Activated CD4-positive, alpha-beta T cell treated with anti-CD3 and anti-CD28 coated beads, Interleukin-2, amount 10 ng/mL, durations not matched to agents 7 days and 5 days (primary cell): Measurements from ENCODE around the gene SLC4A8. TPM values are rescaled to one million over a fixed set of nuclear protein-coding genes. Genes with fewer than 3 reads are reported as not detected.

Source experiments
- CTCF ChIA-PET: fragments of 350-600 bp; sonication (Branson Sonifier 250); formaldehyde crosslinking; loops from one replicate; lab custom pipeline; 2021; ENCODE audit warnings: antibody characterized with exemption; lab: Charles Lee
- POLR2A ChIA-PET: fragments of 350-600 bp; sonication (Branson Sonifier 250); formaldehyde crosslinking; loops from one replicate; lab custom pipeline; 2021; ENCODE audit warnings: antibody characterized with exemption; lab: Charles Lee
- DNase-seq: peaks from one replicate; pipeline ENCODE4 v3.0.0-alpha.2; 2020
- H3K27ac Mint-ChIP-seq: one replicate; pipeline ENCODE4 v1.8.0; 2021; ENCODE audit warnings: mild to moderate bottlenecking, moderate library complexity, mixed read lengths
- H3K27me3 Mint-ChIP-seq: one replicate; pipeline ENCODE4 v1.8.0; 2021; ENCODE audit warnings: mixed read lengths
- H3K36me3 Mint-ChIP-seq: one replicate; pipeline ENCODE4 v1.8.0; 2021; ENCODE audit warnings: low read depth, mixed read lengths
- H3K4me1 Mint-ChIP-seq: one replicate; pipeline ENCODE4 v1.8.0; 2021; ENCODE audit warnings: mixed read lengths
- H3K4me3 Mint-ChIP-seq: one replicate; pipeline ENCODE4 v1.8.0; 2021; ENCODE audit warnings: mild to moderate bottlenecking, moderate library complexity, mixed read lengths
- H3K9me3 Mint-ChIP-seq: one replicate; pipeline ENCODE4 v1.8.0; 2021; ENCODE audit warnings: mixed read lengths
- total RNA-seq, 2 experiments: library from RNA; stranded (reverse); gene quantifications; one replicate each; pipeline ENCODE4 v1.2.3, GENCODE V29; 2021

The SLC4A8 gene
- total RNA-seq, 2 experiments from 2014 or later = 2.9 to 4.4 TPM

DNA sequence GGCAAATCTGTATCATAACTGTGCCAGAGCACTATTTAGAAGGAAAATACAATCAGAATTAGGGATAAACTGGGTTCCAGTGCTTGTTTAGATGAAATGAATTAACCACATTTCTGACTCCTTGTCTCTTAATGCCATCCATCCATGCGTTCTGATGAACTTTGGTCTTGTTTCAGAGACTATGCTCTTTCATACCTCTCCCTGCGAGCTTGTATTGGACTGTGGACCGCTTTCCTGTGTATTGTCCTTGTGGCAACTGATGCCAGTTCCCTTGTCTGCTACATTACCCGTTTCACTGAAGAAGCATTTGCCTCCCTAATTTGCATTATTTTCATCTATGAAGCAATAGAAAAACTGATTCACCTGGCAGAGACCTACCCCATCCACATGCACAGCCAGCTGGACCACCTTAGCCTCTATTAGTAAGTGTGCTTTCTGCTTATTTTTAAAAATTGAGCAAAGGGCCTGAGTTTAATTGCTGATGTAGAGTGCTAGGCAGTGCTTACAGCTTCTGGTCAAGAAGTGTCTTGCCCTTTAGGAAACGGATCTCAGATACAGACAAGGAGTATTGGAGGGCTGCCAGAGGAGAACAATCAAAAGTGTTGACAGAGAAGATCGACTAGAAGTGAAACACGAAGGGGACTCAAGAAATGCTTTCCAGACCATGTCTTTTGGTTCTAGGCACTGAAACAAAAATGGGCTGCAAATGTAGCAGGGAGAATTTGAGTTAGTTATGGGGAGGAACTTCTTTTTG, 46.7 kb downstream of the SLC4A8 start:
- peaks cover 5% of the 10 kb centered on the region for H3K36me3 Mint-ChIP-seq
- no peaks in the 10 kb centered on the region for H3K4me1 Mint-ChIP-seq
- no peak overlapping the region for H3K4me3 Mint-ChIP-seq
- DNase-seq = no peak
- ChIA-PET CTCF (interaction anchor here (1.2 kb wide), 1 partner anchor 40 kb away, joined by 4 read pairs; no protein-coding TSS in a partner anchor), POLR2A (no interaction called here)
- H3K9me3 Mint-ChIP-seq = no peaks in the 10 kb centered on the region
- H3K27ac Mint-ChIP-seq = no peak overlapping the region
- H3K27me3 Mint-ChIP-seq = no peaks in the 10 kb centered on the region

GRCh38 chr12:51472984-51473383, 48.4 kb downstream of the SLC4A8 start:
- Mint-ChIP-seq H3K27ac (no peak overlapping the region), H3K4me3 (no peak overlapping the region), H3K27me3 (no peaks in the 10 kb centered on the region), H3K36me3 (peaks cover 5% of the 10 kb centered on the region), H3K9me3 (no peaks in the 10 kb centered on the region), H3K4me1 (no peaks in the 10 kb centered on the region)
- ChIA-PET CTCF (interaction anchor here (0.5 to 1.2 kb wide), 3 partner anchors 23 to 647 kb away, joined by 3 read pairs; a partner anchor contains a TSS), POLR2A (no interaction called here)
- DNase-seq = no peak

DNA sequence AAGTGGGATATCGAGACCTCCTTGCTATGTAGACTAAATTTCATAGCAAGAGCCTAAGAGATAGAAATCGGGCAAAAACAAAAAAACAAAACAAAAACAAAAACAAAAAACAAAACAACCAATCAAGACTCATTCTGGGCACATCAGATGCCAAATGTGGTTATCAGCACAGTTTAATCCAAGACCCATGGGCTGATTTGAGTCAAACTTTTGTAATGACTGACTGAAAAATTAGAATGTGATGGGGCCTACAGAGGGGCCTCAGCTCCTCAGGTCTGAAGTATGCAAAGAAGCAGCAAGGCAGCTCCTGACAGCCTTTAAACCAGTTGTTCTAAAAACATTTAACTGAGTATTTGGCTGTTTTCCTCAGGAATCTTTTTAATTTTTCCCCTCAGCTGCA, 49.3 kb downstream of the SLC4A8 start:
- no peak overlapping the region for H3K27ac Mint-ChIP-seq
- peaks cover 5% of the 10 kb centered on the region for H3K36me3 Mint-ChIP-seq
- H3K4me1 Mint-ChIP-seq = no peaks in the 10 kb centered on the region
- no peak overlapping the region for H3K4me3 Mint-ChIP-seq
- no peaks in the 10 kb centered on the region for H3K9me3 Mint-ChIP-seq
- DNase-seq = no peak
- POLR2A ChIA-PET = no interaction called here
- CTCF ChIA-PET = no interaction called here
- H3K27me3 Mint-ChIP-seq = no peaks in the 10 kb centered on the region

DNA sequence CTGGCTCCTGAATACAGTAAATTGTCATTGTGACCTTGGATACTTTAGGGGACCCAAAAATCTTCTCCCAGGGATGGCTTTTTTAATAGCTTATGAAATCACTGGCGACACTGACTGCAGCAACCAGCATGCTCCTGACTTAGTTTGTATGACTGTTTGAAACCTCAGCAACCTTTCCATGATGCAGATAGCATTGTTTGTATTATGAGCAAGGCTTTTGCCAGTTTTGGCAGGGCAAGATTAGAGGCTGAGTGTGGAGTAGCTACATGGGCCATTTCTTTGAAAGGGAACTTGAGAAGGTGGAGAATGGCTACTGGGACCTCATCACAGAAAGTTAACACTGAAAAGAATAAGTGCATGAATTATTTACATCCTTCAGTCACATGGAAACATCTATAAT, 50.9 kb downstream of the SLC4A8 start:
- H3K4me3 Mint-ChIP-seq = no peak overlapping the region
- peaks cover 3% of the 10 kb centered on the region for H3K4me1 Mint-ChIP-seq
- H3K27ac Mint-ChIP-seq = no peak overlapping the region

DNA sequence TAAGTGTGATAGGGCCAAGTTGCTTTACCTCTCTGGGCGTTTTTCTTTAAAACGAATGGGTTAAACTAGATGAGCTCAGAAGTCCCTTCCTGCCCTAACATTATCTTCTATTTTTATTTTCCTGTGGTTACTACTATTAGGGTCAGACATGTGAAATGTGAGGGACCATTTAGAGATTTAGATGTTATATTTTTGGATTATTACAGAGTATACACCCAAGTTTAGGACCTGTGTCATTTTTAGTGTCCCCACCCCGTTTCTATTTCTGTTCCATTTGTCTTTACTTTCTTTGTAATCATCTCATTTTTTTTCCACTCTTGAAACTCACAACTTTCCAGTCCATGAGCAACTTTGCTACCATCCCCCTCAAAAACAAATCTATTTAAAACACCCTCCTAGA, 56.3 kb downstream of the SLC4A8 start:
- Mint-ChIP-seq H3K9me3 (peaks cover 6% of the 10 kb centered on the region), H3K4me1 (peaks cover 47% of the 10 kb centered on the region), H3K4me3 (no peak overlapping the region), H3K27ac (peak overlapping the region; percentile 12), H3K27me3 (no peaks in the 10 kb centered on the region), H3K36me3 (peaks cover 10% of the 10 kb centered on the region)
- DNase-seq = no peak
- ChIA-PET POLR2A (no interaction called here), CTCF (interaction anchor here (0.6 kb wide), 1 partner anchor 53 kb away, joined by 3 read pairs; no protein-coding TSS in a partner anchor)

More for the DNA sequence above, 50.9 kb downstream of the SLC4A8 start:
- Mint-ChIP-seq H3K36me3 (peaks cover 5% of the 10 kb centered on the region), H3K27me3 (no peaks in the 10 kb centered on the region), H3K9me3 (no peaks in the 10 kb centered on the region)
- ChIA-PET CTCF (interaction anchor here (0.7 kb wide), 1 partner anchor 174 kb away, joined by 3 read pairs; no protein-coding TSS in a partner anchor), POLR2A (no interaction called here)
- DNase-seq = no peak

DNA sequence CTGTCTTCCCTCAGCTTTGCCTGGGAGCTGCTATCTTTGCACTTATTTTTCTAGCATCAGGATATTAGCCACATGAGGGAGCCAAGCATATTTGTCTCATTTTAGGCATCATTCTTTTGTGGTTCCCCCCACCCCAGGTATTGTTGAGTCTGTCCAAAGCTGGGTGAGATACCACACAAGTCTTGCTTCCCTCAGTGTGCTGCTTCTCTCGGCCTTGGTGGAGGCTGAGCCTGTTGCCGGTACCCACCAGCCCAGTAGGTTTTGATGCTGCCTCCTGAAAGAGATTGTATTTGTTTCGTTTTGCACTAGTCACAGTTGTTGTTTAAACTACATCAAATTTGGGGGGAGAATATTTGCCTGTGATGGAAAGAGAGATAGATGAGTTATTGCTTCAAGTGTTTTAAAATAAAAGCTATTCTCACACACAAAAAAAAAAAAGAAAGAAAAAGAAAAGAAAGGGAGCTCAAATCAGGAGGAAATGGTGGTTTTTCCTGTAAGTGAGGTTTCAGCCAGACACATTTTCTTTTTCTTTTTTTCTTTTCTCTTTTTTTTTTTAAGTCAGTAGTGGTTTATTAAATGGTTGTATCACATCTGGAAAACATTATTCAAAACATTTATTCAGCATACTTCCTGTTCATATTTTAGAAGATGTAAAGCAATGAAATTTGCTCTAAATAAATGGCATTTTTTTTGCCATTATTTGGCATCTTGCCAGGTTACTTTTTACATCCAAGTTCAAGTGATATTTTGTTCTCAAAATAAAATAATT, 58.5 kb downstream of the SLC4A8 start:
- peak; percentile 56 for DNase-seq
- no peaks in the 10 kb centered on the region for H3K27me3 Mint-ChIP-seq
- ChIA-PET POLR2A (interaction anchor here (0.6 to 0.7 kb wide), 3 partner anchors 23 to 921 kb away, joined by 5 read pairs; no protein-coding TSS in a partner anchor), CTCF (interaction anchor here (0.6 to 1.4 kb wide), 2 partner anchors 36 to 86 kb away, joined by 3 to 7 read pairs; no protein-coding TSS in a partner anchor)
- H3K36me3 Mint-ChIP-seq = peaks cover 10% of the 10 kb centered on the region
- peak overlapping the region; percentile 90 for H3K27ac Mint-ChIP-seq
- peak overlapping the region; percentile 52 for H3K4me3 Mint-ChIP-seq
- H3K4me1 Mint-ChIP-seq = peaks cover 47% of the 10 kb centered on the region
- H3K9me3 Mint-ChIP-seq = peaks cover 6% of the 10 kb centered on the region

GRCh38 chr12:51484119-51484518, 59.5 kb downstream of the SLC4A8 start:
- DNase-seq = no peak
- Mint-ChIP-seq H3K27ac (peak overlapping the region; percentile 75), H3K4me3 (no peak overlapping the region), H3K27me3 (no peaks in the 10 kb centered on the region), H3K4me1 (peaks cover 47% of the 10 kb centered on the region), H3K9me3 (peaks cover 6% of the 10 kb centered on the region), H3K36me3 (peaks cover 10% of the 10 kb centered on the region)
- POLR2A ChIA-PET = no interaction called here
- CTCF ChIA-PET = no interaction called here

GRCh38 chr12:51488281-51488680, 63.6 kb downstream of the SLC4A8 start:
- H3K27ac Mint-ChIP-seq = no peak overlapping the region
- ChIA-PET POLR2A (no interaction called here), CTCF (no interaction called here)
- no peaks in the 10 kb centered on the region for H3K27me3 Mint-ChIP-seq
- peaks cover 21% of the 10 kb centered on the region for H3K4me1 Mint-ChIP-seq
- no peak overlapping the region for H3K4me3 Mint-ChIP-seq
- no peak for DNase-seq
- H3K9me3 Mint-ChIP-seq = peaks cover 6% of the 10 kb centered on the region
- peaks cover 10% of the 10 kb centered on the region for H3K36me3 Mint-ChIP-seq

- CTCF ChIA-PET = interaction anchor here (0.5 kb wide), 1 partner anchor 114 kb away, joined by 3 read pairs; no protein-coding TSS in a partner anchor
- Mint-ChIP-seq H3K27ac (no peak overlapping the region), H3K4me3 (no peak overlapping the region), H3K27me3 (no peaks in the 10 kb centered on the region), H3K36me3 (no peaks in the 10 kb centered on the region), H3K4me1 (no peaks in the 10 kb centered on the region), H3K9me3 (no peaks in the 10 kb centered on the region)
- no peak for DNase-seq
- POLR2A ChIA-PET = no interaction called here
Measured at GRCh38 chr12:51493281-51493680, 68.7 kb downstream of the SLC4A8 start.

- H3K36me3 Mint-ChIP-seq = no peaks in the 10 kb centered on the region
- POLR2A ChIA-PET = no interaction called here
- H3K4me3 Mint-ChIP-seq = no peak overlapping the region
- CTCF ChIA-PET = interaction anchor here (0.7 kb wide), 1 partner anchor 12 kb away, joined by 3 read pairs; no protein-coding TSS in a partner anchor
- no peaks in the 10 kb centered on the region for H3K9me3 Mint-ChIP-seq
- no peak overlapping the region for H3K27ac Mint-ChIP-seq
- H3K4me1 Mint-ChIP-seq = no peaks in the 10 kb centered on the region
- no peak for DNase-seq
- peaks cover 3% of the 10 kb centered on the region for H3K27me3 Mint-ChIP-seq
Measured at GRCh38 chr12:51496895-51497294, 72.3 kb downstream of the SLC4A8 start.

- CTCF ChIA-PET = interaction anchor here (0.5 kb wide), 1 partner anchor 717 kb away, joined by 3 read pairs; no protein-coding TSS in a partner anchor
- Mint-ChIP-seq H3K36me3 (no peaks in the 10 kb centered on the region), H3K27ac (no peak overlapping the region), H3K4me3 (no peak overlapping the region), H3K27me3 (peaks cover 1% of the 10 kb centered on the region), H3K9me3 (no peaks in the 10 kb centered on the region), H3K4me1 (no peaks in the 10 kb centered on the region)
- POLR2A ChIA-PET = no interaction called here
- DNase-seq = no peak
Measured at GRCh38 chr12:51504851-51505250, 80.2 kb downstream of the SLC4A8 start.

DNA sequence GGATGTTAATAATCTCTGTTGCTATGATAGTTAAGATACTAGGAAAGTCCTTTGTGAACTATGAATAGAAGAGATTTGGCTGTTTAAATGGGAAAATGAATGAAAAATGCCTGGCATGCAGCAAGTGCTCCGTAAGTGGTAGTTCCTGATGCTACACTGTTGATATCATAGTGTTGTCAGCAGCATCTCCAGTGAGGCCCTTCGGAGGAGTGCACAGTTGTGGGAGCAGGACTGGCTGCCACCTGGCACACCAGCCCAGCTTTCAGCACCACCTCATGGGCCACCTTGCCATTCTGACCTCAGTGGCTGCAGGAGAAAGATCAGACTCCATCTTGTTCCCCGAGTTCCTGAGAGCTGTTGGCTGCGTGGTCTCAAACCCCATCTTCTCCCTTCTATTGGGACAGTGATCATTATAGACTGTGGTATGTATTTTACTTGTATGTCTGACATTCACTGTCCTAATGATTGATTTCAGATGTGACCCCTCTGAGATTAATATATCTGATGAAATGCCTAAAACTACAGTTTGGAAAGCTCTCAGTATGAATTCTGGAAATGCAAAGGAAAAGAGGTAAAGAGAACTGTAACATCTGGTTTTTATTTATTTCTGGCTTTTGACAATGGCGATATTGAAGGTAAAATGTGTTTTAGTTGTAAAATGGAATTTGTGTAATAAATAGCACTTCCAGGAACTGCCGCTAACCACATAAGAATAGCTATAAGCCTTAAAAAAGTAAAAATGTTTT, 80.9 kb downstream of the SLC4A8 start:
- ChIA-PET POLR2A (no interaction called here), CTCF (interaction anchor here (0.5 kb wide), 1 partner anchor 717 kb away, joined by 3 read pairs; no protein-coding TSS in a partner anchor)
- Mint-ChIP-seq H3K9me3 (no peaks in the 10 kb centered on the region), H3K27ac (no peak overlapping the region), H3K27me3 (peaks cover 1% of the 10 kb centered on the region), H3K36me3 (no peaks in the 10 kb centered on the region), H3K4me1 (no peaks in the 10 kb centered on the region), H3K4me3 (no peak overlapping the region)
- DNase-seq = no peak
